Measurements from ENCODE around the gene ADAMTS8.

The ADAMTS8 gene

DNA sequence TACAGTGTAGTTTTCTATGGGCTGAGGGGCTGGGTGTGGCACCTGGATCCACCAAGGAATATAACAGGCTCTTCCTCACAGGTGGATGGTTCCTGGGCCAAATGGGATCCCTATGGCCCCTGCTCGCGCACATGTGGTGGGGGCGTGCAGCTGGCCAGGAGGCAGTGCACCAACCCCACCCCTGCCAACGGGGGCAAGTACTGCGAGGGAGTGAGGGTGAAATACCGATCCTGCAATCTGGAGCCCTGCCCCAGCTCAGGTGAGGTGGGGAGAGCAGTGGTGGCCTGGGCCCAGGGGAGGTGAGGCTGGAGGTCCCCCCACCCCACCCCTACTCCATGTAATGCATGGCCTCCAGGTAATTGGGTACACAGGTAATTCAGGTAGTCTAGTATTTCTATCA, 40.8 kb upstream of the ADAMTS8 start:
- no peak for DNase-seq (ENCODE audit: low read depth)
- TF ChIP-seq, protein P1, sequence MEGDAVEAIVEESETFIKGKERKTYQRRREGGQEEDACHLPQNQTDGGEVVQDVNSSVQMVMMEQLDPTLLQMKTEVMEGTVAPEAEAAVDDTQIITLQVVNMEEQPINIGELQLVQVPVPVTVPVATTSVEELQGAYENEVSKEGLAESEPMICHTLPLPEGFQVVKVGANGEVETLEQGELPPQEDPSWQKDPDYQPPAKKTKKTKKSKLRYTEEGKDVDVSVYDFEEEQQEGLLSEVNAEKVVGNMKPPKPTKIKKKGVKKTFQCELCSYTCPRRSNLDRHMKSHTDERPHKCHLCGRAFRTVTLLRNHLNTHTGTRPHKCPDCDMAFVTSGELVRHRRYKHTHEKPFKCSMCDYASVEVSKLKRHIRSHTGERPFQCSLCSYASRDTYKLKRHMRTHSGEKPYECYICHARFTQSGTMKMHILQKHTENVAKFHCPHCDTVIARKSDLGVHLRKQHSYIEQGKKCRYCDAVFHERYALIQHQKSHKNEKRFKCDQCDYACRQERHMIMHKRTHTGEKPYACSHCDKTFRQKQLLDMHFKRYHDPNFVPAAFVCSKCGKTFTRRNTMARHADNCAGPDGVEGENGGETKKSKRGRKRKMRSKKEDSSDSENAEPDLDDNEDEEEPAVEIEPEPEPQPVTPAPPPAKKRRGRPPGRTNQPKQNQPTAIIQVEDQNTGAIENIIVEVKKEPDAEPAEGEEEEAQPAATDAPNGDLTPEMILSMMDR (IDR thresholded peaks at IDR 0.05; ENCODE audit: insufficient read depth, low read depth, low read length, missing control alignments), result no peak
- H3K4me3 ChIP-seq (ENCODE audit: low read depth, low read length), result no peak overlapping the region

DNA sequence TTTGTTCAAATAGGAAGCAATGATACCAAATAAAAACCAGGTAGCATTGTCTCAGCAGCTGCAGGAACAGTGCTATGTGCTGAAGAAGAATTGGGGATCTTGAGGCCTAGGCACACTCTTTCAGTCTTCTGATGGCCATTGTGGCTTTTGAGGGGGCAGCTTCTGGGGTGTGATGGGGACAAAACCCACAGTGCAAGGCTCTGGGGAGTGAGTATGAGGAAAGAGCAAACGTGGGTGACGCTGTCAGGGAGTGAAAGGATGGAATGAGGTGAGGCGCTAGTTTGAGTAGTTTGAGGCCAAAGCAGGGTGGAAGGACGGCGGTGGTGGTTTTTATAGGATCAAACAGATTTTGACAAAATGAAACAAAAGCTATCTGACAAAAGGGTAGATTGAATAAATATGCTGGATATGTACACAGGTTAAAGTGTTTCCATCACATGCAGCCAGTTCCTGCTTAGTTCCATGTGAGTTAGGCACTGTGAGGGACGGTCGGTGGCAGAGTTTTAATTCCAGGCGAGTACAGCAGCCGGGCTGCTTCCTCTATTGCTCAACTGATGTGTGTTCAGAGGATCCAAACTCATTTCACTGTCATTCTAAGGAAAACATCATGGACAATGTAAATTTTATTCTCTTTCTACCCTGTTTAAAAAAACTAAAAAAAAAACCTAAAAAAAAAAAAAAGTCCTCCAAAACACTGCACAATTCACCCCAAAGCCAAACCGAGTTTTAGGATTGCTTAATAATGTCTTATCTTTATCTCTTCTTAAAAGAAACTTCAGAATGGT, 38.9 kb upstream of the ADAMTS8 start:
- TF ChIP-seq, protein P1 (IDR thresholded peaks at IDR 0.05; ENCODE audit: insufficient read depth, low read depth, low read length, missing control alignments), result no peak
- DNase-seq (ENCODE audit: low read depth), result no peak
- H3K4me3 ChIP-seq (ENCODE audit: low read depth, low read length), result no peak overlapping the region

DNA sequence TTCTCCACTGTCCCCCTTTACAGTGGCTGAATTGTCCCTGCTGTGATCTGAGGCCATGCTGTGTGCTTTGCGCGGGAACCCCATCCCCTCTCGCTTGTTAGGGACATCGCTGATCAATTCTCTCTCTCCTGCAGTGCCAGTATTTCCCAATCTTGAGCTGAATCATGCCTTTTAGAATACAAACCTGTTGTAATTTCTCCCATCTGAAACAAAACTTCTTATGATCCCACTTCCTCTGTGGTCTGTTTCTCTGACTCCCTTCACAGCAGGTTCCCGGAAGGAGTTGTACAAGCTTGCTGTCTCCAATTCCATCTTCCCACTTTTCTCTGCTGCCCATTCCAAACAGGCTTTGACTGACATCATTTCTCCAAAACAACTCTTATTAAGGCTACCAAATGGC, 36.9 kb upstream of the ADAMTS8 start:
- H3K4me3 ChIP-seq (ENCODE audit: low read depth, low read length), result no peak overlapping the region
- TF ChIP-seq, protein P1 (IDR thresholded peaks at IDR 0.05; ENCODE audit: insufficient read depth, low read depth, low read length, missing control alignments), result no peak
- no peak for DNase-seq (ENCODE audit: low read depth)

DNA sequence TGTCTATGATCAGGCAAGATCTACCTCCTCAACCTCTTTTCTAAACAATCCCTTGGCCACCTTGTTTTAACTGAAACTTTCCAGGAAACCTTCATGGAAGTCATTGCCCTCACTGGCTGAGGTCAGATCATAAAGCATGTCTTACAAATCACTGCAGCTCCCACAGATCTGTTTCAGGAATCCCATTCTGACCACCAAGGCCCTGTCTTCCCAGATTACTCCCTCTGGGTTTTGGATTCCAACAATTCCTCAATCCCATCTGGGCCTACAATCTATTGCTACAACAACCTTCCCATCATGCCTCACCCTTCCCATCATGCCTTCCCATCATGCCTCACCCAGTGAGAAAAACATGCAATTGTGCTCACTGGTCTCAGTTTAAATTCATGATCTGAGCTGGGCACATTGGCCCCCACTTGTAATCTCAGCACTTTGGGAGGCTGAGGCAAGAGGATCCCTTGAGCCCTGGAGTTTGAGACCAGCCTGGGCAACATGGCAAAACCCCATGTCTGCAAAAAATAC, 35.9 kb upstream of the ADAMTS8 start:
- no peak for DNase-seq (ENCODE audit: low read depth)
- H3K4me3 ChIP-seq (ENCODE audit: low read depth, low read length), result no peak overlapping the region
- TF ChIP-seq, protein P1 (IDR thresholded peaks at IDR 0.05; ENCODE audit: insufficient read depth, low read depth, low read length, missing control alignments), result no peak

DNA sequence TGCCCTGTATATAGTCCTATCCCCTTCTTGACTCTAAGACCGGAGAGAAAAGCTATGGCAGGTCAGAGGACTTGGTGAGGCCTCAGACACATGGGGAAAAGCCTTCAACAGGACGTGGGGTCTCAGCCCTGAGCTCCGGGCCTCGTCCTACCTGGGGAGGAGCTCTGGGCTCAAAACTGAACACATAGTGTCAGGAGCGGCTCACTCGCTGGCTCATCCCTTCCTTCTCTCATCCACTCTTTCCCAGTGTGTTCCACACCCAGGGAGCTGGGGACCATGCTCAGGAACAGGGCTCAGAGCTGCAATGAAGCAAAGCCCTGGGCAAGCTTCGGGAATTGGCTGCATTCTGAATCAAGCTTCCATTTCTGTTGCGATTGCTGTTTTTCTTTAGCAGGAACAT, 34.5 kb upstream of the ADAMTS8 start:
- no peak overlapping the region for H3K4me3 ChIP-seq (ENCODE audit: low read depth, low read length)
- TF ChIP-seq, protein P1 (IDR thresholded peaks at IDR 0.05; ENCODE audit: insufficient read depth, low read depth, low read length, missing control alignments), result no peak
- no peak for DNase-seq (ENCODE audit: low read depth)

DNA sequence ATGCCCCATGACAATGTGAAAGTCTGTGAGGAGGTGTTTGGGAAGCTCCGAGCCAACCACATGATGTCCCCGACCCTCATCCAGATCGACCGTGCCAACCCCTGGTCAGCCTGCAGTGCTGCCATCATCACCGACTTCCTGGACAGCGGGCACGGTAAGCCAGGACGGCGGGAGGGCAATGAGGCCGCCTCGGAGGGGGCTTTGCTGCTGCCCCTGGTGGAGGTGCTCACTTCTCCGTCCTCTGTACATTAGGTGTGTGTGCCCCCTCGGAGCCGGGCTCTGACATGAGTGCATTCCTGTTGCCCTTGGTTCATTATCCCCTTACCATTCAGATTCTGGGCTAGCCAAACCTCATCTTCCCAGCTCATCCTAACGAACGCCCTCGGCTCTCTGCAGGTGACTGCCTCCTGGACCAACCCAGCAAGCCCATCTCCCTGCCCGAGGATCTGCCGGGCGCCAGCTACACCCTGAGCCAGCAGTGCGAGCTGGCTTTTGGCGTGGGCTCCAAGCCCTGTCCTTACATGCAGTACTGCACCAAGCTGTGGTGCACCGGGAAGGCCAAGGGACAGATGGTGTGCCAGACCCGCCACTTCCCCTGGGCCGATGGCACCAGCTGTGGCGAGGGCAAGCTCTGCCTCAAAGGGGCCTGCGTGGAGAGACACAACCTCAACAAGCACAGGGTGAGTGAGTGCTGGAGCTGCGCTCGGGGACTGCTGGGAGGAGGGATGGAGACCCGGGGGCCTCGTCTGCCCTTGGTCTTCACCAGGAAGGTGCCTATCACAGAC, 33.9 kb upstream of the ADAMTS8 start:
- DNase-seq (ENCODE audit: low read depth), result no peak
- TF ChIP-seq, protein P1 (IDR thresholded peaks at IDR 0.05; ENCODE audit: insufficient read depth, low read depth, low read length, missing control alignments), result no peak
- no peak overlapping the region for H3K4me3 ChIP-seq (ENCODE audit: low read depth, low read length)

Measured in GM12865 (cell line).